Endothelial cell of umbilical vein (primary cell): ENCODE data around the gene SMIM41. TPM values are rescaled to one million over a fixed set of nuclear protein-coding genes. Genes with fewer than 3 reads are reported as not detected.

ENCODE experiments used
- BruUV-seq: library from RNA; stranded (reverse); fragments of 400-500 nt; replicated peaks from 2 replicates; lab custom pipeline; 2021; lab: Mats Ljungman, UMichigan
- CTCF ChIA-PET: fragments of 300-600, 350-600 bp; sonication (Branson Sonifier 250); formaldehyde crosslinking; loops from one replicate; lab custom pipeline; 2021; ENCODE audit warnings: antibody characterized with exemption, inconsistent platforms; lab: Charles Lee
- POLR2A ChIA-PET: fragments of 300-600, 350-600 bp; sonication (Branson Sonifier 250); formaldehyde crosslinking; loops from one replicate; lab custom pipeline; 2021; ENCODE audit warnings: antibody characterized with exemption, inconsistent platforms; lab: Charles Lee
- DNase-seq: peaks from one replicate; pipeline ENCODE4 v3.0.0-alpha.2; 2011; ENCODE audit warnings: low read depth, low spot score
- FAIRE-seq: peaks from 2 replicates; lab custom pipeline; 2011; peaks lifted over from hg19 to GRCh38; lab: Jason Lieb, UNC
- H2AFZ ChIP-seq: 2 replicates; pipeline ENCODE4 v1.6.0; 2012; ENCODE audit warnings: low read depth, low read length, control low read depth, inconsistent platforms
- H3K27ac ChIP-seq: 2 replicates; pipeline ENCODE4 v1.5.1; 2011; ENCODE audit warnings: low read depth, mild to moderate bottlenecking, control low read depth, low read length, moderate library complexity; ENCODE audit not compliant: insufficient read depth
- H3K27me3 ChIP-seq, 2 experiments: 2 replicates each; pipeline versions ENCODE4 v1.6.0 to v1.6.1; 2011; ENCODE audit warnings: low read length in 2 of 2, mixed read lengths in 1 of 2; ENCODE audit not compliant: control insufficient read depth in 2 of 2, insufficient read depth in 2 of 2
- H3K36me3 ChIP-seq, 2 experiments: 2 replicates in 1 of 2; 3 replicates in 1 of 2; pipeline ENCODE4 v1.5.1; 2011; ENCODE audit warnings: low read length in 2 of 2, mild to moderate bottlenecking in 1 of 2, moderate library complexity in 1 of 2; ENCODE audit not compliant: control insufficient read depth in 2 of 2, insufficient read depth in 2 of 2; ENCODE audit errors: extremely low read depth in 1 of 2
- H3K4me1 ChIP-seq: 3 replicates; pipeline ENCODE4 v1.5.1; 2011; ENCODE audit warnings: mild to moderate bottlenecking, low read length; ENCODE audit not compliant: control insufficient read depth, insufficient read depth; ENCODE audit errors: extremely low read depth
- H3K4me2 ChIP-seq: 2 replicates; pipeline ENCODE4 v1.6.1; 2011; ENCODE audit warnings: low read length, control low read depth, mixed read lengths; ENCODE audit not compliant: insufficient read depth
- H3K4me3 ChIP-seq, 3 experiments: fragments of 200-600 bp in 1 of 3; sonication (generic), shearing (Covaris generic) in 1 of 3; replicated peaks in 1 of 3; 2 replicates each; pipeline ENCODE4 v1.5.1; 2011 to 2016; ENCODE audit warnings: control low read depth in 3 of 3, low read length in 3 of 3, mild to moderate bottlenecking in 2 of 3, inconsistent platforms in 1 of 3, low read depth in 1 of 3, moderate library complexity in 1 of 3; ENCODE audit not compliant: insufficient read depth in 1 of 3
- H3K79me2 ChIP-seq: 2 replicates; pipeline ENCODE4 v1.6.0; 2012; ENCODE audit warnings: low read length, inconsistent platforms; ENCODE audit not compliant: control insufficient read depth, insufficient read depth
- H3K9ac ChIP-seq: replicated peaks from 2 replicates; pipeline ENCODE3; 2011; ENCODE audit warnings: low read length, control low read depth; ENCODE audit not compliant: insufficient read depth; ENCODE audit errors: extremely low read depth
- H3K9me1 ChIP-seq: replicated peaks from 3 replicates; pipeline ENCODE4 v1.6.0; 2011; ENCODE audit warnings: mild to moderate bottlenecking, low read length; ENCODE audit not compliant: control insufficient read depth, insufficient read depth; ENCODE audit errors: extremely low read depth
- H3K9me3 ChIP-seq: replicated peaks from 2 replicates; pipeline ENCODE4 v1.5.1; 2012; ENCODE audit warnings: low read length, inconsistent platforms; ENCODE audit not compliant: control insufficient read depth, insufficient read depth
- H4K20me1 ChIP-seq: replicated peaks from 2 replicates; pipeline ENCODE3; 2011; ENCODE audit warnings: mild to moderate bottlenecking, low read length; ENCODE audit not compliant: control insufficient read depth, insufficient read depth; ENCODE audit errors: extremely low read depth
- FOS ChIP-seq: IDR thresholded peaks from 2 replicates; pipeline ENCODE4 v1.6.1; 2011; ENCODE audit warnings: mild to moderate bottlenecking, low read length, moderate library complexity, borderline replicate concordance; ENCODE audit not compliant: insufficient read depth
- JUN ChIP-seq: IDR thresholded peaks from 2 replicates; pipeline ENCODE4 v1.6.1; 2011; ENCODE audit warnings: borderline replicate concordance, low read depth; ENCODE audit not compliant: insufficient read length, insufficient read depth
- dilution Hi-C: fragments of 300-500 bp; cut with MboI; formaldehyde crosslinking; loops from one replicate; pipeline ENCODE4 v1.15.0; 2019; ENCODE audit warnings: low sequenced_read_pairs; ENCODE audit not compliant: extremely low pct_ligation_motif_present
- intact Hi-C: fragments of 100-400 bp; cut with micrococcal nuclease; formaldehyde crosslinking; loops from one replicate; pipeline ENCODE4 v1.10.0; 2022
- polyA plus RNA-seq, 4 experiments: library from polyadenylated mRNA; depleted of rRNA in 3 of 4; stranded (reverse) in 3 of 4; unstranded in 1 of 4; fragments of >200 nt; gene quantifications; 2 replicates each; pipeline versions ENCODE4 v1.2.1 to v1.2.3, GENCODE V29; 2011 to 2012; ENCODE audit warnings: missing spikeins in 1 of 4
- total RNA-seq: library from RNA; stranded (reverse); gene quantifications from 2 replicates; pipeline ENCODE4 v1.2.3, GENCODE V29; 2021
- TF ChIP-seq, protein P1 (sequence below), 2 donors: IDR thresholded peaks; 1 replicate in 1 of 2; 2 replicates in 1 of 2; pipeline ENCODE4 v1.5.1; 2011; ENCODE audit warnings: low read length in 2 of 2, mild to moderate bottlenecking in 2 of 2, moderate library complexity in 2 of 2, control low read depth in 1 of 2, inconsistent platforms in 1 of 2, low read depth in 1 of 2; ENCODE audit not compliant: insufficient read depth in 1 of 2; ENCODE audit errors: extremely low read depth in 1 of 2

SMIM41 gene
- total and polyA plus RNA-seq, 2 donors (not counting 3 experiments of a cell fraction or from before 2014, with no cell fraction given), result not detected

GRCh38 chr12:52063981-52064649 is 15.4 kb upstream of the SMIM41 start:
- Histone ChIP-seq H3K36me3 (no peaks in the 10 kb centered on the region), H2AFZ (peak overlapping the region; percentile 75), H3K4me3 (no peak overlapping the region), H3K4me1 (peaks cover 9% of the 10 kb centered on the region), H3K9ac (peak overlapping the region; percentile 56), H4K20me1 (no peaks in the 10 kb centered on the region), H3K4me2 (no peak overlapping the region), H3K9me3 (no peaks in the 10 kb centered on the region), H3K9me1 (no peaks in the 10 kb centered on the region), H3K79me2 (no peaks in the 10 kb centered on the region), H3K27ac (peak overlapping the region; percentile 83), H3K27me3 (no peaks in the 10 kb centered on the region)
- CTCF ChIA-PET, result interaction anchor here (0.6 to 4.8 kb wide), 7 partner anchors 19 to 917 kb away, joined by 3 to 46 read pairs (median 3); no protein-coding TSS in a partner anchor
- peak; percentile 73 for DNase-seq
- dilution Hi-C loops, result no loop called here
- FAIRE-seq, result peak; percentile 78
- POLR2A ChIA-PET, result no interaction called here
- intact Hi-C loops, result loop anchor here (1.0 kb wide), 2 partner anchors 13 to 27 kb away; partner anchors contain the start of gene NR4A1
- BruUV-seq, result no TSS peak
- TF ChIP-seq FOS, result peak; percentile 53
- TF ChIP-seq, protein P1, sequence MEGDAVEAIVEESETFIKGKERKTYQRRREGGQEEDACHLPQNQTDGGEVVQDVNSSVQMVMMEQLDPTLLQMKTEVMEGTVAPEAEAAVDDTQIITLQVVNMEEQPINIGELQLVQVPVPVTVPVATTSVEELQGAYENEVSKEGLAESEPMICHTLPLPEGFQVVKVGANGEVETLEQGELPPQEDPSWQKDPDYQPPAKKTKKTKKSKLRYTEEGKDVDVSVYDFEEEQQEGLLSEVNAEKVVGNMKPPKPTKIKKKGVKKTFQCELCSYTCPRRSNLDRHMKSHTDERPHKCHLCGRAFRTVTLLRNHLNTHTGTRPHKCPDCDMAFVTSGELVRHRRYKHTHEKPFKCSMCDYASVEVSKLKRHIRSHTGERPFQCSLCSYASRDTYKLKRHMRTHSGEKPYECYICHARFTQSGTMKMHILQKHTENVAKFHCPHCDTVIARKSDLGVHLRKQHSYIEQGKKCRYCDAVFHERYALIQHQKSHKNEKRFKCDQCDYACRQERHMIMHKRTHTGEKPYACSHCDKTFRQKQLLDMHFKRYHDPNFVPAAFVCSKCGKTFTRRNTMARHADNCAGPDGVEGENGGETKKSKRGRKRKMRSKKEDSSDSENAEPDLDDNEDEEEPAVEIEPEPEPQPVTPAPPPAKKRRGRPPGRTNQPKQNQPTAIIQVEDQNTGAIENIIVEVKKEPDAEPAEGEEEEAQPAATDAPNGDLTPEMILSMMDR (IDR thresholded peaks at IDR 0.05; ENCODE audit: extremely low read depth in 1 of 2, insufficient read depth in 1 of 2, low read depth in 1 of 2, low read length in 2 of 2), result no peak
- peak; percentile 29 for TF ChIP-seq JUN
